Smooth muscle cell of the coronary artery (primary cell): ENCODE measurements around the gene C1orf21. TPM values are rescaled to one million over a fixed set of nuclear protein-coding genes. Genes with fewer than 3 reads are reported as not detected.

Experiments
- total RNA-seq: library from RNA; depleted of rRNA; stranded (reverse); fragments of >200 nt; gene quantifications from 2 replicates; pipeline ENCODE4 v1.2.3, GENCODE V29; 2014; ENCODE audit warnings: low replicate concordance

The C1orf21 gene, protein sequence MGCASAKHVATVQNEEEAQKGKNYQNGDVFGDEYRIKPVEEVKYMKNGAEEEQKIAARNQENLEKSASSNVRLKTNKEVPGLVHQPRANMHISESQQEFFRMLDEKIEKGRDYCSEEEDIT
- total RNA-seq = 13.8 and 15.8 TPM in 2 replicates

DNA sequence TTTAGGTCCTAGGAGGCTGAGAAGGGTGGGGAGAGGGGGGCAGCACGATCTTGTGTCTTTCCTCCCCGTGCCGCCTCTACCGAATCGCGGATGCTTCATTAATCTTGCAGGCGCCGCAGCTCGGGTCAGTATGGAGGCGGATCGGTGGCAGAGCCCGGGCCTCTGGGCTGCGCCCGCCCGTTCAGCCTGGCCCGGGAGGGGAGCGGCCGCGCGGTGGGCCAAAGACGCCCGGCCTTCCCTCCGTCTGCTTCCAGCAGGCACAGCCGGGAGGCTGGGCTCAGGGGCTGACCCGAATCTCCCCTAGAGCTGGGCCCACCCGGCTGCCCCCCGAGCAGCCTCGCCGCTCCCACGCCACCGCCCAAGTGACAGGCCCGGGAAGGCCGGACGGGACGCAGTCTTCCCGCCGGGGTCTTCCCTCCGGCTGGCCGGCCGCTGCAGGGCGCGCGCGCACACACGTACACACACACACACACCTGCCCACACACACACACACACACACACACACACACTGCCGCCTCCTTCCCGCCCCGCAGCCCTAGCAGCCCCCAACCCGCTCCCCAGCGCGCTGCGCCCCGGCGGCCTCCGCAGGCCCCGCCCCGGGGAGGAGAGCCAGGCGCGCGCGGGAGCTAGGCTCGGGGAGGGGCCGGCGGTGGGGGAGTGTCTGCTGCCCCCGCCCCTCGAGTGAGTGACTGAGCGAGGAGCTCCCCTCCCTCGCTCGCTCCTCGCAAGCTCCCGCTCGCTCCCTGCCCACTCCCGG is at the start of gene C1orf21:
Gene C1orf21 (plus strand): TSS at position 718 of the 757 bp plus-strand sequence. CDS start 90,481 bp downstream, outside the sequence.

